COLO829 (cell line): ENCODE data around the gene HOXA7.

Experiments used
- DNase-seq: peaks from one replicate; pipeline ENCODE4 v3.0.0; 2012; ENCODE audit warnings: low spot score

Gene HOXA7

GRCh38 chr7:27193335-27194001 is 37.0 kb upstream of the HOXA7 start:
- no peak for DNase-seq

- no peak for DNase-seq
Measured at GRCh38 chr7:27192546-27193334, 36.3 kb upstream of the HOXA7 start.

DNA sequence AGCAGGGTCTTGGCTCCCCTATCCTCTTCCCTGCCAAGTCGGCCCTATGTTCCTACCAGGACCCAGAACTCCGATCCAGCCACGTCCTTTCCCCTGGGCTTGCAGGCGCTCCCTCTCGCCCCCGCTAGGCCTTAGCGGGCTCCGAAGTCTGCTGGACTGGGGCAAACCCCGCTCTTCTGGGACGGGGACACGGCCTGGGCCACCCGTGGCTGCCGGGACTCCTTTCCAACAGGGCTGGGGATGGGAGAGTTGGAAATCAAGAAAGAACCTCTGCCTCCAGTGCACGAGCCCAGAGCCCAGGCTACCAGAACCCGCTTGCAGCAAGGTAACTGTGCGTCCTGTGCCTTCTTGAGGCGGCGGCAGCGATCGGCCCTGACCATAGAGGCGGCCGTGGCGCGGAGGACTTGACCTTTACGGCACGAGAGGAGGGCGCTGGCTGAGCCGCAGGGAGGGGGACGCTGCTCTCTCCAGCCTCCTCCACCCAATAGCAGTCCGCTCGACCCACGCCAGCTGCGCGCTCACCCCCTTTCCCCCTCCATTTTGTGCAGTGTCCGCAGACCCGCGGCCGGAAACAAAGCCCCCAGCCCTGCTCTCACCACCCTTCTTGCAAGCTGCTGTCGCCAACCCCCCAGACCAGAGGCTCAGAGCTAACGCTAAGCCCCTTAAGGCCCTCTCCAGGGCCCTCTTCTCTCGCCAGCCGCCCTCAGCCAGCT is 35.5 kb upstream of the HOXA7 start:
- no peak for DNase-seq

DNA sequence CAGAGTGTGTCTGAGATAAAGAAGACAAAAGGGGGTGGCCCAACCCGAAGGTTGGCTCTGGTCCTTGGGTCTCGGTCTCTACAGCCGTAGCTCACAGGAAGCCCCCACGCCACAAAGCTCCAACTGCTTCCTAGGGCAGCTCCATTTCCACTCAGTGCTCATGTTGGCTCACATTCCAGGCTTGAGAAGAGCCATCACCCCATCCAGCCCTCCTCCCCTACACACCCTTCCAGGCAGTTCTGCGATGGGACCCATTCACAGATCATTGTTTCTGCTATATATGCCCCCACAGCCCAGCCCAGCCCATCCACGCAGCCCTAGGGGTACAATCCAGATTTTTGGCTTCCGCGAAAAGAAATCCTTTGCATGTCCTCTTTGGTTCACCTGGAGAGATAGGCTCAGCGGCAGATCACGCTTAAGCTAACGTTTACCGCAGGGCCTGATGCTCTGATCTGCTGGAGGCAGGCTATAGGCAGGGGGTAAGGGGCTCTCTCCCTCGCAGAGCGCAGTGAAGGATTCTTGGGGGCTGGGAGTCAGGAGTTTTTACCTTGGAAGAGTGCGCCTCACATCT is 34.8 kb upstream of the HOXA7 start:
- no peak for DNase-seq

DNA sequence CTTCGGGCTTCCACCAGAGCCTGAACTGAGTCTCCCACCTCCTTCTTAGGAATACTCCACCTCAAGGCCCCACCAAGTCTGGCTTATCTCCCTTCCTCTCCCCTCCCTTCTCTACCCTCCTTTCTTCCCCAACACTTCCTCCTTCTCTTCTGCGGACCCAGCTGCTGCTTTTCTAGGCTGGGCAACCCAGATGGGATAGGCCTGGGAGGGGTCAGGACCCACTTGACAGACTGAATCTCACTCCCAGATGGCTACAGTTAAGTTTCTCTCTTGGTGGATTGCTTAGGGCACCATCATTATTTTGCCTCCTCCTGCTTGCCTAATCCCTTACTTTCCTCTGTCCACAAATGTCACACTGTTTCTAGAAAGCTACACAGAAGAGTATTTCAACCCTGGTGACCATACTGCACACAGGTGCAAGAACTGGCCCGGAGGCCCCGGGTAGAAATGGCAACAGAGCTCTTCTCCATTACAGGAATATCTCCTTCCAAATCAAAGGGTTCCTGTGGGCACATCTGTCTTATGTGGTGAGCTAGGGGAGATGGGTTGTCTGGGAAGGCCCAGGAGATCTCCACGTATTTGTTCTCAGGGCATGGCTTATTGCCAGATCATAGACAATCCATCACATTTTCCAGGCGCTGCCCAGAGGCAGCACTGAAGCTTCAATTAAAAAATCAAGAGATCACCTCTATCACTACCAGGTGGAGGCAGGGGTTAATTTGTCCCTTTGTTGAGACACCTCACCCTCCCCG is 33.7 kb upstream of the HOXA7 start:
- no peak for DNase-seq

- no peak for DNase-seq
Measured at GRCh38 chr7:27189295-27189996, 33.0 kb upstream of the HOXA7 start.

GRCh38 chr7:27188386-27189294 is 32.2 kb upstream of the HOXA7 start:
- DNase-seq = no peak

DNA sequence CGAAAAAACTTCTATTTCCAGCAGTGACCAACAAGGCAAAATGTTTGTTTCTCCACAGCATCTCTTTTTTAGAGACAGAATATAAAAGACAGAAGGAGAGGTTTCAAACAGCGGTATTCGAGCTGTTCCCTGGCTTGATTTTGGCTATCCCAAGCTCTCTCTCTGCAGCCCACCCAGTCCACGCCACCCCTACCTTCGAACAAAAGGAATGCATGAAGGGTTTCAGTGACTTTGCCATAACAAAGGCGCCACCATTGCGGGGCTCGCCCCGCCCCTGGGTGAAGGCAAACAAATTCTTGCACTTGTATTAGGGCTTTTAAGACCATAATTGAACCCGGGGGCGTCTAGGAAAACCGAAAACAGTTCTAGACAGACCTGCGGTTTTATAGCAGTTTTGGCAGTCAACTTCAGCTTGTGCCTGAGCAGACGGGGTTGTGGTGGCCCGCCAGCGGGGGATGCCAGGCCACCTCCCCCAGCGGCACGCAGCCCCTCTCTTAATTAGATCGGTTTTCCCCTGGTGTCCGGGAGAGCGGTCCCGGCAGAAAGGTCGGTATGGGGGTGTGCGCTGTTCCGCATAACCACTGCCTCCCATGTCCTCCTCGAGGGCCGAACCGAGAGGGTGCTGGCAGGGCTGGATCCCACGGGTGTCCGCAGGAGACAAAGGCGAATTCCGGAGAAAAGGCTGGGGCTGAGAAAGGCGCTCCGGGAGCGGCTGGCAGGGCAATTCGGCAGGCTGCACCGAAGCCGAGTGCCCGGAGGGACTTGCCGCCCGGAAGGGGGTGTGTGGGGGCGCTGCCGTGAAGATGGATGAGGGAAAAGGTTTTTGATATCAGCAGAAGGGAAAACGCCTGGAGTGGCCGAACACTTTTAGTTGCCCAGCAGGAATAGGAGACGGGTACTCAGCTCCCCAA is 31.3 kb upstream of the HOXA7 start:
- DNase-seq = no peak

GRCh38 chr7:27186668-27187474 is 30.4 kb upstream of the HOXA7 start:
- no peak for DNase-seq

- DNase-seq = no peak
Measured at GRCh38 chr7:27185854-27186667, 29.6 kb upstream of the HOXA7 start.

DNA sequence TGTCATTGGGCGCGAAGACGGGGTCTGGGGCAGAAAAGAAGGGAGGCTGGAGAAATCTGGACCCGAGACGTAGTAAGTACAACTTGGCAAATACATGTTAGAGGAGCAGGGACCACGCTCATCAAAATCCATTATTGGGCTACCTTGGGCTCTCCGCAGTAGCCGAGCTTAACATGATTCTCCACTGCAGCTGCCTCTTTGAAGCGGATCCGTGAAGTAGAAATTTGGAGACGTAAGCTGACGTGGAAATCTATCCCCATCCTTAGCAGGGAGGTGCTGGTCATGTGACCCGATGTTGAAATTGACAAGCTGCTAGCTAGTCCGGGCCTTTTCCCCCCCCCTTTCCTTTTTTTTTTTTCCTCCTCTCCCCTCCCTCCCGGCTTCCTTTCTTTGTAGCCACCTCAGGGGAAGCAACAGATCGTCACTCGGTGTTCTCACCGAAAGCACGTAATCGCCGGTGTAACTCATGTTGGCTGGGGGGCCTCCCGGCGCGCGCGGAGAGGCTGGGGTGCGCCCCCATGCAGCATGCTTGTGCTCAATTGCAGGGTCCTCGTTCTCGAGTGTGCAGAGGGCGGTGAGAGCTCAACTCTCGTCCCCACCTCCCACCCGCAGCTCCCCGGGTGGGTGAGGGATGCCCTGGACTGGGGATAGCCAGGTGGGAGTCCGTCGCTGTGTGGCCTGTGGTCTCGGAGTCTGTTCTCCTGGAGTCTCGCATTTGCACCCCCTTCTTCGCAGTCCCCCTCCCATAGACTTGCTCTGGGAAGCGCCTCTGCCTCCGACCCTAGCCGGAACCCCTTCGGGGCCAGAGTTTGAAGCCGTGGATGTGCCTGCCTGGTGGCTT is 28.8 kb upstream of the HOXA7 start, which contains the start of gene HOXA11:
HOXA11 (minus strand) TSS at position 220 of the 841 bp plus-strand sequence; CDS start at position 132, 88 bp downstream.
- DNase-seq = no peak

- no peak for DNase-seq
Measured at GRCh38 chr7:27184337-27185012, 28.0 kb upstream of the HOXA7 start.

GRCh38 chr7:27183682-27184336 is 27.3 kb upstream of the HOXA7 start:
- DNase-seq = no peak

- DNase-seq = no peak
Measured at GRCh38 chr7:27182861-27183681, 26.6 kb upstream of the HOXA7 start.
